Trophoblast cell (in vitro differentiated cells and primary cell): ENCODE data around the gene KRTAP19-6.
"Not testable (repeated sequence)": the region's sequence is repeated elsewhere in the genome, so short reads cannot be mapped to it uniquely, and the experiment has no call there.

Experiments
- DNase-seq, 2 donors: peaks; one replicate each; pipeline ENCODE4 v3.0.0-alpha.2; 2016
- H2AFZ ChIP-seq: 2 replicates; pipeline ENCODE4 v1.6.1; 2013; ENCODE audit warnings: low read length, moderate library complexity, mild to moderate bottlenecking; ENCODE audit not compliant: insufficient read depth, poor library complexity
- H2AK5ac ChIP-seq: 2 replicates; pipeline ENCODE4 v1.6.1; 2013; ENCODE audit warnings: mild to moderate bottlenecking, low read length
- H2BK120ac ChIP-seq: 2 replicates; pipeline ENCODE4 v1.6.1; 2013; ENCODE audit warnings: low read length, mild to moderate bottlenecking, moderate library complexity; ENCODE audit not compliant: insufficient read depth, poor library complexity
- H2BK12ac ChIP-seq: 2 replicates; pipeline ENCODE4 v1.6.1; 2013; ENCODE audit warnings: mild to moderate bottlenecking, low read length, moderate library complexity
- H2BK5ac ChIP-seq: 2 replicates; pipeline ENCODE4 v1.6.1; 2013; ENCODE audit warnings: low read length, low read depth, moderate library complexity, mild to moderate bottlenecking; ENCODE audit not compliant: poor library complexity
- H3K14ac ChIP-seq: 2 replicates; pipeline ENCODE4 v1.6.1; 2013; ENCODE audit warnings: mild to moderate bottlenecking, low read length
- H3K18ac ChIP-seq: 2 replicates; pipeline ENCODE4 v1.6.1; 2013; ENCODE audit warnings: mild to moderate bottlenecking, low read length
- H3K23ac ChIP-seq: 2 replicates; pipeline ENCODE4 v1.6.1; 2013; ENCODE audit warnings: low read length
- H3K27ac ChIP-seq: 2 replicates; pipeline ENCODE4 v1.5.1; 2013; ENCODE audit warnings: low read depth, mild to moderate bottlenecking, inconsistent platforms, low read length, moderate library complexity
- H3K27me3 ChIP-seq: 2 replicates; pipeline ENCODE4 v1.6.1; 2013; ENCODE audit warnings: inconsistent platforms, mild to moderate bottlenecking, low read length, moderate library complexity; ENCODE audit not compliant: insufficient read depth
- H3K36me3 ChIP-seq, 2 experiments: 1 replicate in 1 of 2; 2 replicates in 1 of 2; pipeline ENCODE4 v1.6.1; 2013; ENCODE audit warnings: low read length in 2 of 2, mild to moderate bottlenecking in 2 of 2, moderate library complexity in 1 of 2; ENCODE audit not compliant: insufficient read depth in 2 of 2, control insufficient read depth in 1 of 2
- H3K4ac ChIP-seq: 2 replicates; pipeline ENCODE4 v1.6.1; 2013; ENCODE audit warnings: low read depth, mild to moderate bottlenecking, low read length, moderate library complexity
- H3K4me1 ChIP-seq, 2 experiments: 1 replicate in 1 of 2; 2 replicates in 1 of 2; pipeline ENCODE4 v1.6.1; 2013; ENCODE audit warnings: low read length in 2 of 2, mild to moderate bottlenecking in 2 of 2, moderate library complexity in 1 of 2; ENCODE audit not compliant: insufficient read depth in 2 of 2, control insufficient read depth in 1 of 2
- H3K4me2 ChIP-seq: 2 replicates; pipeline ENCODE4 v1.6.1; 2013; ENCODE audit warnings: inconsistent platforms, mild to moderate bottlenecking, low read length, moderate library complexity
- H3K4me3 ChIP-seq: 2 replicates; pipeline ENCODE4 v1.5.1; 2013; ENCODE audit warnings: mild to moderate bottlenecking, low read depth, low read length, inconsistent platforms
- H3K79me1 ChIP-seq: one replicate; pipeline ENCODE4 v1.6.1; 2013; ENCODE audit warnings: low read length
- H3K79me2 ChIP-seq: 2 replicates; pipeline ENCODE4 v1.6.1; 2013; ENCODE audit warnings: low read length, mild to moderate bottlenecking; ENCODE audit not compliant: control insufficient read depth, insufficient read depth, poor library complexity
- H3K9ac ChIP-seq: 2 replicates; pipeline ENCODE4 v1.6.1; 2013; ENCODE audit warnings: mild to moderate bottlenecking, low read length
- H3K9me3 ChIP-seq: 2 replicates; pipeline ENCODE4 v1.6.1; 2013; ENCODE audit warnings: low read depth, mild to moderate bottlenecking, control low read depth, inconsistent platforms, low read length; ENCODE audit not compliant: insufficient read depth
- H4K12ac ChIP-seq: 2 replicates; pipeline ENCODE4 v1.6.1; 2013; ENCODE audit warnings: low read depth, mild to moderate bottlenecking, low read length, moderate library complexity
- H4K8ac ChIP-seq: 2 replicates; pipeline ENCODE4 v1.6.1; 2013; ENCODE audit warnings: low read depth, mild to moderate bottlenecking, low read length, moderate library complexity
- H4K91ac ChIP-seq: one replicate; pipeline ENCODE4 v1.6.1; 2013; ENCODE audit warnings: low read depth, mild to moderate bottlenecking, low read length, moderate library complexity
- WGBS: extraction: QIAGEN DNeasy Blood & Tissue Kit; methylation state at CpG from one replicate; pipeline ENCODE4 v1.1.7; 2013; ENCODE audit warnings: missing lambda C conversion rate; ENCODE audit not compliant: insufficient read length, insufficient coverage; ENCODE audit errors: extremely low coverage; 5-methylcytosine and 5-hydroxymethylcytosine counted together

Gene KRTAP19-6

GRCh38 chr21:30518876-30519275 is 22.8 kb downstream of the KRTAP19-6 start:
- Histone ChIP-seq H3K4me1 (no peaks in the 10 kb centered on the region), H3K27me3 (no peaks in the 10 kb centered on the region), H2AK5ac (no peak overlapping the region), H2BK120ac (no peak overlapping the region), H2AFZ (no peak overlapping the region), H3K9ac (no peak overlapping the region), H2BK12ac (no peak overlapping the region), H3K9me3 (no peaks in the 10 kb centered on the region), H4K8ac (no peak overlapping the region), H3K4ac (no peak overlapping the region), H2BK5ac (no peak overlapping the region), H4K12ac (no peak overlapping the region), H3K18ac (no peak overlapping the region), H4K91ac (no peak overlapping the region), H3K14ac (no peak overlapping the region), H3K4me3 (no peak overlapping the region), H3K27ac (no peak overlapping the region), H3K36me3 (no peaks in the 10 kb centered on the region), H3K79me2 (no peaks in the 10 kb centered on the region), H3K23ac (no peak overlapping the region), H3K79me1 (no peaks in the 10 kb centered on the region), H3K4me2 (no peak overlapping the region)
- WGBS = no CpG with 5 or more reads among the region's 1 CpG
- no peak for DNase-seq

GRCh38 chr21:30515681-30516080 is 26.0 kb downstream of the KRTAP19-6 start:
- DNase-seq = no peak
- Histone ChIP-seq H3K14ac (no peak overlapping the region), H3K4me3 (no peak overlapping the region), H3K27me3 (no peaks in the 10 kb centered on the region), H3K4ac (no peak overlapping the region), H3K4me1 (no peaks in the 10 kb centered on the region), H2AFZ (no peak overlapping the region), H2BK12ac (no peak overlapping the region), H3K27ac (no peak overlapping the region), H3K9ac (no peak overlapping the region), H2BK5ac (no peak overlapping the region), H3K79me2 (no peaks in the 10 kb centered on the region), H3K18ac (no peak overlapping the region), H3K4me2 (no peak overlapping the region), H3K23ac (no peak overlapping the region), H2AK5ac (no peak overlapping the region), H3K79me1 (no peaks in the 10 kb centered on the region), H4K8ac (no peak overlapping the region), H3K9me3 (no peaks in the 10 kb centered on the region), H4K12ac (no peak overlapping the region), H4K91ac (no peak overlapping the region), H2BK120ac (no peak overlapping the region), H3K36me3 (no peaks in the 10 kb centered on the region)
- no CpG with 5 or more reads among the region's 1 CpG for WGBS

- H3K4me1 ChIP-seq, H4K8ac ChIP-seq, H3K79me1 ChIP-seq, H4K91ac ChIP-seq, H3K27ac ChIP-seq, H4K12ac ChIP-seq, H2BK120ac ChIP-seq, H2BK5ac ChIP-seq, H3K27me3 ChIP-seq, H3K14ac ChIP-seq, H2AFZ ChIP-seq, H3K9me3 ChIP-seq, H3K36me3 ChIP-seq, H3K79me2 ChIP-seq, H3K9ac ChIP-seq, H2AK5ac ChIP-seq, H2BK12ac ChIP-seq, H3K23ac ChIP-seq, H3K4me3 ChIP-seq, H3K4me2 ChIP-seq, H3K4ac ChIP-seq, H3K18ac ChIP-seq: not testable (repeated sequence)
- DNase-seq = peak in 1 of 2 donors; percentile 24
- WGBS = no CpG with 5 or more reads among the region's 4 CpGs
Measured at GRCh38 chr21:30505621-30506205, 36.0 kb downstream of the KRTAP19-6 start.

GRCh38 chr21:30502041-30502440 is 39.6 kb downstream of the KRTAP19-6 start, which contains the start of gene KRTAP19-5:
Gene KRTAP19-5, minus strand, starts transcription at chr21:30502141. Its CDS starts 51 bp downstream, at chr21:30502090.
- Histone ChIP-seq H3K27ac (no peak within 1 kb of the TSS), H4K91ac (no peak within 1 kb of the TSS), H2AFZ (no peak within 1 kb of the TSS), H3K4me3 (no peak within 1 kb of the TSS), H3K27me3 (no peaks in the 10 kb centered on the region), H4K12ac (no peak within 1 kb of the TSS), H3K23ac (no peak within 1 kb of the TSS), H3K79me2 (no peaks in the 10 kb centered on the region), H3K14ac (no peak within 1 kb of the TSS), H3K9me3 (peaks cover 3% of the 10 kb centered on the region), H3K4ac (no peak within 1 kb of the TSS), H2BK12ac (no peak within 1 kb of the TSS), H3K79me1 (no peaks in the 10 kb centered on the region), H3K18ac (no peak within 1 kb of the TSS), H2BK5ac (no peak within 1 kb of the TSS), H2AK5ac (no peak within 1 kb of the TSS), H3K9ac (no peak within 1 kb of the TSS), H3K4me1 (no peaks in the 10 kb centered on the region), H2BK120ac (no peak within 1 kb of the TSS), H3K4me2 (no peak within 1 kb of the TSS), H4K8ac (no peak within 1 kb of the TSS), H3K36me3 (no peaks in the 10 kb centered on the region)
- no CpG with 5 or more reads among the region's 6 CpGs for WGBS
- no peak for DNase-seq
